Adrenal gland (tissue), 12 donors: Measurements from ENCODE around the gene DDR1. TPM values are rescaled to one million over a fixed set of nuclear protein-coding genes. Genes with fewer than 3 reads are reported as not detected.

ENCODE experiments used
- DNase-seq, 7 donors: peaks; one replicate each; pipeline ENCODE4 v3.0.0-alpha.2; 2019 to 2020
- H3K27ac ChIP-seq, 5 donors: fragments of 200-600 bp; sonication (generic) in 4 of 5; 1 replicate in 3 of 5; 2 replicates in 2 of 5; pipeline versions ENCODE4 v1.5.1 to v1.8.0; 2016 to 2020; ENCODE audit warnings: mild to moderate bottlenecking in 1 of 5
- H3K27me3 ChIP-seq: fragments of 200-600 bp; 2 replicates; pipeline ENCODE4 v1.8.0; 2021
- H3K36me3 ChIP-seq, 2 donors: fragments of 200-600 bp; replicated peaks in 1 of 2; 1 replicate in 1 of 2; 2 replicates in 1 of 2; pipeline versions ENCODE4 v1.5.1 to v1.8.0; 2018 to 2022
- H3K4me1 ChIP-seq, 2 donors: fragments of 200-600 bp; replicated peaks in 1 of 2; 1 replicate in 1 of 2; 2 replicates in 1 of 2; pipeline versions ENCODE4 v1.5.1 to v1.8.0; 2018 to 2021
- H3K4me3 ChIP-seq, 4 donors: fragments of 200-600 bp; sonication (generic) in 3 of 4; one replicate each; pipeline ENCODE4 v1.5.1; 2016 to 2018
- H3K9me3 ChIP-seq, 3 donors: fragments of 200-600 bp; sonication (generic) in 1 of 3; replicated peaks in 1 of 3; 1 replicate in 2 of 3; 2 replicates in 1 of 3; pipeline versions ENCODE4 v1.5.1 to v1.8.0; 2016 to 2021
- POLR2A ChIP-seq, 2 donors: fragments of 450-650 bp; IDR thresholded peaks; one replicate each; pipeline ENCODE4 v1.6.1; 2017; ENCODE audit warnings: antibody characterized with exemption in 2 of 2, mild to moderate bottlenecking in 2 of 2, moderate library complexity in 1 of 2
- WGBS, 4 donors: extraction: QIAGEN DNeasy Blood & Tissue Kit in 2 of 4; methylation state at CpG; one replicate each; pipeline versions ENCODE4 v1.1.5 to v1.1.7; 2013 to 2017; 5-methylcytosine and 5-hydroxymethylcytosine counted together
- intact Hi-C, 2 donors: fragments of 100-400 bp; cut with DNase I; formaldehyde crosslinking; loops; one replicate each; pipeline versions ENCODE4 v1.14.1 to v1.15.0; 2022 to 2023
- polyA plus RNA-seq, 3 donors: library from polyadenylated mRNA; stranded (reverse); fragments of 200-250 nt in 2 of 3; fragments of 350-450 nt in 1 of 3; fragmentation: Illumina TruSeq in 1 of 3; extraction: RNeasy Lipid Tissue Mini Kit (QIAGEN cat#74804) in 1 of 3; gene quantifications; one replicate each; pipeline ENCODE4 v1.2.3, GENCODE V29; 2013 to 2014
- total RNA-seq, 9 donors: library from RNA; depleted of rRNA in 4 of 9; stranded (reverse); fragments of >200 nt in 4 of 9; fragments of 120-200 nt in 1 of 9; fragmentation: NEBNext Ultra II Directional in 1 of 9; extraction: Animal tissue kit (Norgen Biotek cat#: 25700) in 1 of 9; gene quantifications; one replicate each; pipeline versions ENCODE4 v1.1.0 to v1.2.4, GENCODE V29; 2013 to 2023
- TF ChIP-seq, protein P1 (sequence below), 6 experiments: fragments of 450-650 bp in 4 of 6; fragments of 200-600 bp in 2 of 6; sonication (generic) in 1 of 6; IDR thresholded peaks; 1 replicate in 5 of 6; 2 replicates in 1 of 6; pipeline versions ENCODE4 v1.5.1 to v1.8.0; 2016 to 2021; ENCODE audit warnings: antibody characterized with exemption in 6 of 6, mild to moderate bottlenecking in 2 of 6, moderate library complexity in 1 of 6
- donor health status: healthy with polysubstance abuse.
- donor health status: Bipolar disorder and iron deficiency.
- donor health status: DM: yes; HTN: yes; CAD: no.
- donor health status: DM: no; HTN: no; CAD: no.
- donor health status: DM: no; HTN: no; CAD: no.
- donor health status: DM: yes; HTN: yes; CAD: no.

DDR1 gene
- total and polyA plus RNA-seq, 12 donors = 18.0 to 239 (median 63.9) TPM

DNA sequence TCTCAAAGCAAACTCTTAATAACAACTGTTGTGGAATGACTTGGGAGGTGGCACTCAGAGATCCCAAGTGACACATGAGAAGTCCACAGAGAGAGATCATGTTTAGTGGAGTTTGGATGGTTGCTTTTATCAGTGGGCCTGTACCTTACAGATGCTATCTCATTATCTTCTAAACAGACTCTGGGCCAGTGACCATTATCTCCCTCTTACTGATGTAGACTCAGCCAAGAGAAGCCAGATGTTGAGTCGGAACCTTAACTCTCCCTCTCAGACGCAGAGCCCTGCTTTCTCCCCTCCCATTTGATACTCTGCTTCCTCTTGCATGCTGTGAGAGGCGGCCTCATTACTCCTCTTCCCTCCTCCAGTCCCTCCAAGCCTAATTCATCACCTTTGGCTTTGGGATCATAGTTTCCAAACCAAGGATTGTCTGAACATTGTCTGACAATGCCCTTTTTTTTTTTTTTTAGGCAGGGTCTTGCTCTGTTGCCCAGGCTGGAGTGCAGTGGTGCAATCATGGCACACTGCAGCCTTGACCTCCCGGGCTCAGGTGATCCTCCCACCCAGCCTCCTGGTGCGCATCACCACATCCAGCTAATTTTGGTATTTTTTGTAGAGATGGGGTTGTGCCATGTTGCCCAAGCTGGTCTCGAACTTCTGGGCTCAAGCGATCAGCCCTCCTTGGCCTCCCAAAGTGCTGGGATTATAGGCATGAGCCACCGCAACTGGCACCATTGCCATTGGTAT is 4.5 kb upstream of the DDR1 start:
- H3K36me3 ChIP-seq = no peaks in the 10 kb centered on the region
- no peak overlapping the region for H3K27ac ChIP-seq
- H3K4me1 ChIP-seq = peaks cover 22 to 48% of the 10 kb centered on the region in 2 donors
- intact Hi-C loops = loop anchor here (5.0 to 10.0 kb wide), 3 partner anchors 32 to 135 kb away; partner anchors contain the start of genes FLOT1 (in 1 of the 2), IER3 (in 1 of the 2) and VARS2 (in 1 of the 2)
- DNase-seq = no peak
- no peak for TF ChIP-seq POLR2A (IDR thresholded peaks at IDR 0.05)
- TF ChIP-seq, protein P1, sequence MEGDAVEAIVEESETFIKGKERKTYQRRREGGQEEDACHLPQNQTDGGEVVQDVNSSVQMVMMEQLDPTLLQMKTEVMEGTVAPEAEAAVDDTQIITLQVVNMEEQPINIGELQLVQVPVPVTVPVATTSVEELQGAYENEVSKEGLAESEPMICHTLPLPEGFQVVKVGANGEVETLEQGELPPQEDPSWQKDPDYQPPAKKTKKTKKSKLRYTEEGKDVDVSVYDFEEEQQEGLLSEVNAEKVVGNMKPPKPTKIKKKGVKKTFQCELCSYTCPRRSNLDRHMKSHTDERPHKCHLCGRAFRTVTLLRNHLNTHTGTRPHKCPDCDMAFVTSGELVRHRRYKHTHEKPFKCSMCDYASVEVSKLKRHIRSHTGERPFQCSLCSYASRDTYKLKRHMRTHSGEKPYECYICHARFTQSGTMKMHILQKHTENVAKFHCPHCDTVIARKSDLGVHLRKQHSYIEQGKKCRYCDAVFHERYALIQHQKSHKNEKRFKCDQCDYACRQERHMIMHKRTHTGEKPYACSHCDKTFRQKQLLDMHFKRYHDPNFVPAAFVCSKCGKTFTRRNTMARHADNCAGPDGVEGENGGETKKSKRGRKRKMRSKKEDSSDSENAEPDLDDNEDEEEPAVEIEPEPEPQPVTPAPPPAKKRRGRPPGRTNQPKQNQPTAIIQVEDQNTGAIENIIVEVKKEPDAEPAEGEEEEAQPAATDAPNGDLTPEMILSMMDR (IDR thresholded peaks at IDR 0.05) = no peak
- H3K27me3 ChIP-seq = no peaks in the 10 kb centered on the region
- 78 to 86% (median 85%) methylated on average over 8 of the region's 8 CpGs for WGBS, 4 donors
- H3K9me3 ChIP-seq = no peaks in the 10 kb centered on the region
- H3K4me3 ChIP-seq = no peak overlapping the region

DNA sequence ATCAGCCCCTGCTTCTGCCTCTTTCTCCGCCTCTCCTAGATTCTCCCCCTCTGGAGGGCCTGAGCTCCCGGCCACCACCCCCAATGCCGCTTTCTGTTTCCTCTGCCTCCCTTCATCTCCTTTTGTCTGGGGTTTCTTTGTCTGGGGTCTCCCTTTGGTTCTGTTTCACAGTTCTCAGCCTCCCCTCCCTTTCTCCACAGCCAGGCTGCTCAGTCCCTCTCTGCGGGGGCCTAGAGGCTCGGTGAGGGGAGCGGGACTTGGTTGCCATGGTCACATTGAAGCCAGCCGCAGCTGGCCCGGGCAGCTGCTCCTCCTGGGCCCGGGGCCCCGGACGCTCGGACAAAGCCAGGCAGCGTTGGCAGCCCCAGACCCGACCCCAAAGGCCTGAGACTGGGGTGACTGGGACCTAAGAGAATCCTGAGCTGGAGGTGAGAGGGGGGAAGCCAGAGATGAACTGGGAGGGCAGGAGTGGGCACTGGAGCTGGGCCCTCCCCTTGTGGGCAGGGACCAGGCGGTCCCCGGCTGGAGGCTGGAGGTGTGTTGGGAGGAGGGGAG is 3.5 kb upstream of the DDR1 start:
- peaks cover 28 to 53% of the 10 kb centered on the region in 2 donors for H3K4me1 ChIP-seq
- intact Hi-C loops = loop anchor here in 1 of 2 donors (10.0 kb wide), 1 partner anchor 136 kb away; the partner anchor contains the start of genes FLOT1 and IER3
- WGBS, 4 donors = 81 to 91% (median 86%) methylated on average over 12 to 16 of the region's 16 CpGs
- H3K9me3 ChIP-seq = no peaks in the 10 kb centered on the region
- H3K27me3 ChIP-seq = no peaks in the 10 kb centered on the region
- H3K36me3 ChIP-seq = no peaks in the 10 kb centered on the region
- DNase-seq = no peak
- no peak overlapping the region for H3K27ac ChIP-seq
- TF ChIP-seq, protein P1 (IDR thresholded peaks at IDR 0.05) = no peak
- no peak for TF ChIP-seq POLR2A (IDR thresholded peaks at IDR 0.05)
- no peak overlapping the region for H3K4me3 ChIP-seq

DNA sequence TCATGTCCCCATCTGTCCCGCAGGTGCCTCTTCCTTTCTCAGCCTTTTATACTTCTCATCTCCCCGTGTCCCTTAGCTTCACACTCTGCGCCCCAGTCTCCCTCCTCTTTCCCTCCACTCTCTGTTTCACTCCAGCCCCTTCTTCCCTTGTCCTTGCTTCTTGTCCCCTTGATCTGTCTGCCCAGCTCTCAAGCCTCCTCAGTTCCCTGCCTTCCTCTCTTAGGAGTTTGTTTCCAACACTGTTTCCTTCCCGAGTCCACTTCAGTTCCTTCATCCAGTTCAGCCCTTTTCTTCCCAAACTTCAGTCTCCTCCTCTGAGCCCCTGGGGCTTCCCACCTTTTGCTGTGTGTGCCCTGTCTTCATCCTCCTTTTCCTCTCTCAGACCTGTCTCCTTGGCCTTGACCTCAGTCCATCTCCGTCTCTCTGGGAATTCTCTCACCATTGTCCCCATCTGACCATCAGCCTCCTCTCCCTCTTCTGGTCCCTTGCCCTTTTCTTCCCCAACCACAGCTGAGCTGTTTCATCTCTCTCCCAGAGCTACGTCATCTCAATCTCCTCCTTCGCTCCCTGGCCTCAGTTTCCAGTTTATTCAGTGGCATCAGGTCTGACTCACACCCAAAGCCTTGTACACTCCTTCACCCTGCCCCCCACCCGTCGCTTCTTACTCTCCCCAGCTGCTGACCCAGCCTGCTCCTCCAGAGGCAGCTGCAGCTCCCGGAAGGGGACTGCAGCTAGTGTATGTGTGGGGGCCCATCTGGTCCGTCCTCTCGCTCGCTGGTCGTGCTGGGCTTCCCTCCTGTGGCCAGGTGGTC is 2.7 kb upstream of the DDR1 start:
- no peak for DNase-seq
- intact Hi-C loops = loop anchor here in 1 of 2 donors (10.0 kb wide), 1 partner anchor 137 kb away; the partner anchor contains the start of genes FLOT1 and IER3
- peak overlapping the region in 1 of 5 donors; percentile 84 for H3K27ac ChIP-seq

More for the DNA sequence above, 2.7 kb upstream of the DDR1 start:
- 74 to 89% (median 80%) methylated on average over 14 of the region's 14 CpGs for WGBS, 4 donors
- Histone ChIP-seq H3K4me3 (no peak overlapping the region), H3K27me3 (no peaks in the 10 kb centered on the region), H3K9me3 (no peaks in the 10 kb centered on the region), H3K4me1 (peaks cover 30 to 54% of the 10 kb centered on the region in 2 donors), H3K36me3 (no peaks in the 10 kb centered on the region)
- TF ChIP-seq, protein P1 (IDR thresholded peaks at IDR 0.05) = no peak
- TF ChIP-seq POLR2A (IDR thresholded peaks at IDR 0.05) = no peak
